Cardiac muscle cell (in vitro differentiated cells and primary cell): ENCODE data around the gene P4HA1. TPM values are rescaled to one million over a fixed set of nuclear protein-coding genes. Genes with fewer than 3 reads are reported as not detected.
"Not testable (repeated sequence)": the region's sequence is repeated elsewhere in the genome, so short reads cannot be mapped to it uniquely, and the experiment has no call there.

Experiments
- DNase-seq, 2 donors: peaks; one replicate each; pipeline versions ENCODE4 v3.0.0 to v3.0.0-alpha.2; 2010 to 2017; ENCODE audit warnings: low read depth in 1 of 2, low spot score in 1 of 2
- H3K27ac ChIP-seq: fragments of 200-600 bp; sonication (generic); 2 replicates; pipeline ENCODE4 v1.5.1; 2016
- H3K27me3 ChIP-seq: fragments of 200-600 bp; sonication (generic); 2 replicates; pipeline ENCODE4 v1.6.0; 2016; ENCODE audit warnings: control low read depth
- H3K36me3 ChIP-seq: fragments of 200-600 bp; sonication (generic); 2 replicates; pipeline ENCODE4 v1.5.1; 2016; ENCODE audit warnings: control low read depth
- H3K4me1 ChIP-seq: fragments of 200-600 bp; sonication (generic); 2 replicates; pipeline ENCODE4 v1.8.1; 2017; ENCODE audit warnings: low read depth, mild to moderate bottlenecking, mixed run types
- H3K4me3 ChIP-seq: fragments of 200-600 bp; sonication (generic); 2 replicates; pipeline ENCODE4 v1.5.1; 2016; ENCODE audit warnings: mild to moderate bottlenecking
- H3K9me3 ChIP-seq: fragments of 200-600 bp; sonication (generic); 2 replicates; pipeline ENCODE4 v1.5.1; 2017; ENCODE audit warnings: low read depth, mild to moderate bottlenecking, control low read depth
- polyA plus RNA-seq: library from polyadenylated mRNA; unstranded; fragments of >200 nt; fragmentation: Nextera tagmentation; extraction: Ambion mirVana; gene quantifications from 2 replicates; pipeline ENCODE4 v1.2.1, GENCODE V29; 2016
- total RNA-seq: library from RNA; depleted of rRNA; stranded (reverse); fragments of >200 nt; gene quantifications from 2 replicates; pipeline ENCODE4 v1.2.3, GENCODE V29; 2016
- TF ChIP-seq, protein P1 (sequence below): IDR thresholded peaks from 2 replicates; pipeline ENCODE4 v1.5.1; 2012; ENCODE audit warnings: low read depth, mild to moderate bottlenecking, low read length

Gene P4HA1
- total and polyA plus RNA-seq, 2 experiments from 2014 or later: 92.0 to 172 TPM

DNA sequence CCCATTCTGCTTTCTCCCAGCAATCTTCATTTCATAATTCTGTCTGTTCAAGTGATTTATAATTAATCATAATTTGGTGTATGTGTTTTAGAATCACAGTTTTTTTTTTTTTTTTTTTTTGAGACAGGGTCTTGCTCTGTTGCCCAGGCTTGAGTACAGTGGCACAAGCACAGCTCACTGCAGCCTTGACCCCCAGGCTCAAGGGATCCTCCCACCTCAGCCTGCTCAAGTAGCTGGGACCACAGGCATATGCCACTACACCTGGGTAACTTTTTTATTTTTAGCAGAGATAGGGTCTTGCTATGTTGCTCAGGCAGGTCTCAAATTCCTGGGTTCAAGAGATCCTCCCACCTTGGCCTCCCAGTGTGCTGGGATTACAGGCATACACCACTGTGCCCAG, 92.8 kb downstream of the P4HA1 start:
- Histone ChIP-seq H3K9me3 (no peaks in the 10 kb centered on the region), H3K27ac (peak overlapping the region; percentile 11), H3K36me3 (peaks cover 52% of the 10 kb centered on the region), H3K4me3 (no peak overlapping the region), H3K4me1 (no peaks in the 10 kb centered on the region), H3K27me3 (no peaks in the 10 kb centered on the region)
- TF ChIP-seq, protein P1, sequence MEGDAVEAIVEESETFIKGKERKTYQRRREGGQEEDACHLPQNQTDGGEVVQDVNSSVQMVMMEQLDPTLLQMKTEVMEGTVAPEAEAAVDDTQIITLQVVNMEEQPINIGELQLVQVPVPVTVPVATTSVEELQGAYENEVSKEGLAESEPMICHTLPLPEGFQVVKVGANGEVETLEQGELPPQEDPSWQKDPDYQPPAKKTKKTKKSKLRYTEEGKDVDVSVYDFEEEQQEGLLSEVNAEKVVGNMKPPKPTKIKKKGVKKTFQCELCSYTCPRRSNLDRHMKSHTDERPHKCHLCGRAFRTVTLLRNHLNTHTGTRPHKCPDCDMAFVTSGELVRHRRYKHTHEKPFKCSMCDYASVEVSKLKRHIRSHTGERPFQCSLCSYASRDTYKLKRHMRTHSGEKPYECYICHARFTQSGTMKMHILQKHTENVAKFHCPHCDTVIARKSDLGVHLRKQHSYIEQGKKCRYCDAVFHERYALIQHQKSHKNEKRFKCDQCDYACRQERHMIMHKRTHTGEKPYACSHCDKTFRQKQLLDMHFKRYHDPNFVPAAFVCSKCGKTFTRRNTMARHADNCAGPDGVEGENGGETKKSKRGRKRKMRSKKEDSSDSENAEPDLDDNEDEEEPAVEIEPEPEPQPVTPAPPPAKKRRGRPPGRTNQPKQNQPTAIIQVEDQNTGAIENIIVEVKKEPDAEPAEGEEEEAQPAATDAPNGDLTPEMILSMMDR: no peak
- no peak for DNase-seq

DNA sequence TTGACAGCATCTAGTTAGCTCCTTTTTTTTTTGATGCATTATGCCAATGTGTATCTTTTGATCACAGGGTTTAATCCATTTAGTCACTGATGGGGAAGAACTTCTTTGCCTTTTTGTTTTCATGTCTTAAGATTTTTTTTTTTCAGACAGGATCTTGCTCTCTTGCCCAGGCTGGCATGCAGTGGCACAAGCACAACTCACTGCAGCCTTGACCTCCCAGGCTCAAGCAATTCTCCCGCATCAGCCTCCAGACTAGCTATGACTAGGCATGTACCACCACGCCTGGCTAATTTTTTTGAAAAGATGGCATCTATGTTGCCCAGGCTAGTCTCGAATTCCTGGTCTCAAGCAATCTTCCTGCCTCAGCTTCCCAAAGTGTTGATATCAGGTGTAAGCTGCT, 95.7 kb downstream of the P4HA1 start:
- no peaks in the 10 kb centered on the region for H3K27me3 ChIP-seq
- TF ChIP-seq, protein P1: no peak
- peaks cover 33% of the 10 kb centered on the region for H3K36me3 ChIP-seq
- peaks cover 3% of the 10 kb centered on the region for H3K9me3 ChIP-seq
- H3K27ac ChIP-seq: no peak overlapping the region
- no peak for DNase-seq
- no peak overlapping the region for H3K4me3 ChIP-seq
- no peaks in the 10 kb centered on the region for H3K4me1 ChIP-seq

DNA sequence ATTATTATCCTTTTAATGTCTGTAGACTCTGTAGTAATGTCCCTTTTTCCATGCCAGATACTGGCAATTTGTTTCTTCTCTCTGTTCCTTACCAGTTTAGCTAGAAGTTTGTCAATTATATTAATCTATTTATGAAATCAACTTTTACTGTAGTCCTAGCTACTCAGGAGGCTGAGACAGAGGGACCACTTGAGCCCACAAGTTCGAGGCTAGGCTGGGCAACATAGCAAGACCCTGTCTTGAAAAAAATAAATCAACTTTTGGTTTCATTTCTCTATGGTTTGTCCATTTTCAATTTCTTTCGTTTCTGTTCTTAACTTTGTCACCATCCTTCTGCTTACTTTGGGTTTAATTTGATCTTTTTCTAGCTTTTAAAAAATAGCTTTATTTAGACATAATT, 99.6 kb downstream of the P4HA1 start:
- no peak overlapping the region for H3K27ac ChIP-seq
- TF ChIP-seq, protein P1: no peak
- no peak for DNase-seq
- H3K4me3 ChIP-seq: no peak overlapping the region
- no peaks in the 10 kb centered on the region for H3K27me3 ChIP-seq
- peaks cover 3% of the 10 kb centered on the region for H3K9me3 ChIP-seq
- no peaks in the 10 kb centered on the region for H3K4me1 ChIP-seq
- peaks cover 2% of the 10 kb centered on the region for H3K36me3 ChIP-seq

DNA sequence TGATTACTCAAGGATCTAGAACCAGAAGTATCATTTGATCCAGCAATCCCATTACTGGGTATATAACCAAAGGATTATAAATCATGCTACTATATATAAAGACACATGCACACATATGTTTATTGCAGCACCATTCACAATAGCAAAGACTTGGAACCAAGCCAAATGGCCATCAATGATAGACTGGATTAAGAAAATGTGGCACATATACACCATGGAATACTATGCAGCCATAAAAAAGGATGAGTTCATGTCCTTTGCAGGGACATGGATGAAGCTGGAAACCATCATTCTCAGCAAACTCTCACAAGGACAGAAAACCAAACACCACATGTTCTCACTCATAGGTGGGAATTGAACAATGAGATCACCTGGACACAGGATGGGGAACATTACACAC, 101.2 kb downstream of the P4HA1 start:
- not testable (repeated sequence) for DNase-seq, H3K9me3 ChIP-seq, H3K4me3 ChIP-seq, H3K27me3 ChIP-seq, H3K27ac ChIP-seq, H3K4me1 ChIP-seq, H3K36me3 ChIP-seq

DNA sequence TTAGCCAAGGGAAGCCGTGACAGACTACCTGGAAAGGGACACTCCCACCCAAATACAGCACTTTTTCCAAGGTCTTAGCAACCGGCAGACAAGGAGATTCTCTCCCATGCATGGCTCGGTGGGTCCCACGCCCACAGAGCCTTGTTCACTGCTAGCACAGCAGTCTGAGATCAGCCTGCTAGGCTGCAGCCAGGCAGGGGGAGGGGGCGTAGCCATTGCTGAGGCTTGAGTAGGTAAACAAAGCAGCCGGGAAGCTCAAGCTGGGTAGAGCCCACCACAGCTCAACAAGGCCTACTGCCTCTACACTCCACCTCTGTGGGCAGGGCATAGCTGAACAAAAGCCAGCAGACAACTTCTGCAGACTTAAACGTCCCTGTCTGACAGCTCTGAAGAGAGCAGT, 106.9 kb downstream of the P4HA1 start:
- H3K4me1 ChIP-seq, H3K27me3 ChIP-seq, H3K27ac ChIP-seq, H3K36me3 ChIP-seq, H3K9me3 ChIP-seq, DNase-seq, H3K4me3 ChIP-seq: not testable (repeated sequence)

DNA sequence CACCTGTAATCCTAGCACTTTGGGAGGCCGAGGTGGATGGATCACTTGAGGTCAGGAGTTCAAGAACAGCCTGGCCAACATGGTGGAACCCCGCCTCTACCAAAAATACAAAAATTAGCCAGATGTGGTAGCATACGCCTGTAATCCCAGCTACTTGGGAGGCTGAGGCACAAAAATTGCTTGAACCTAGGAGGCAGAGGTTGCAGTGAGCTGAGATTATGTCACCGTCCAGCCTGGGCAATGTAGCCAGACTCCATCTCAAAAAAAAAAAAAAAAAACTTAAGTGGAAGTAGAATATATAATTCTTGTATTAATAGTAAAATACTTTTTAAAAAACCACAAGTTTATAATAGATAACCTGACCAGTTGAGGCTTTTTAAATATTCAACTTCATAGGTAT, 112.0 kb downstream of the P4HA1 start:
- H3K9me3 ChIP-seq, H3K27me3 ChIP-seq, H3K4me3 ChIP-seq, H3K27ac ChIP-seq, DNase-seq, H3K4me1 ChIP-seq, H3K36me3 ChIP-seq: not testable (repeated sequence)

DNA sequence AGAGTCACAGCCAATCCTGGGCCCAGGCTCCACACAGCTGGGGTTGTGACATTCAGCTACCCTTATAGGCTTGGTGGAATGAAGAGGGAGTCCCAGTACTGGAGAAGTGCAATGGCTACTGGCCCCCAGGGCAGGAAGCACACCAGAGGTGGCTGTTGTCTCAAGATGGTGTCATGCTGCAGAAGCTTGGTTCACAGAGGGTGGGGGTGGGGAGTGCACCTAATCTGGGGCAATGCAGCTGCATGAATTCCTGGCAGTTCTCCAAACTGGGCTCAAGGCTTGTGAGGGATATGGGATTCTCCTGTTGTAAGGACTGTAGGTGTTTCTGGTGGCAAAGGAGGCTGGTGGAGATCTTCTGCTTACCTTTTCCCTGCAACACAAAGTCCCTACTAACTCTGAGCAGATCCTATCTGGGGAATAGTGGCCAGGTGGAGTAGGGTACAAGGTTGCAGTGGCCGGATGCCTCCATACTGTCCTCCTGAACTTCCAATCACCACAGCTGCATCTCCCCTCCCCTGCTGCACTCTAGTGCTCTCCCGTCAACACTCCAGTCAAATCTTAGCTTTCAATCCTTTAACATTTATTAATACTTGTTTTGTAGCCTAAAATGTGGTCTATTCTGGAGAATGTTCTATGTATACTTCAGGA, 114.7 kb downstream of the P4HA1 start:
- H3K36me3 ChIP-seq: no peaks in the 10 kb centered on the region
- TF ChIP-seq, protein P1: no peak
- no peaks in the 10 kb centered on the region for H3K9me3 ChIP-seq
- no peaks in the 10 kb centered on the region for H3K27me3 ChIP-seq
- H3K27ac ChIP-seq: peak overlapping the region; percentile 26
- peak; percentile 27 to 37 for DNase-seq
- no peaks in the 10 kb centered on the region for H3K4me1 ChIP-seq
- no peak overlapping the region for H3K4me3 ChIP-seq
